B cell (primary cell): ENCODE measurements around the gene FAM78B. TPM values are rescaled to one million over a fixed set of nuclear protein-coding genes. Genes with fewer than 3 reads are reported as not detected.

Source experiments
- ATAC-seq: fragments of 200-7000 bp; cut with Tn5 transposase; one replicate; pipeline ENCODE4 v1.10.0; 2021; ENCODE audit warnings: low read depth, mild to moderate bottlenecking, moderate number of reproducible peaks, moderate library complexity
- CTCF ChIA-PET: fragments of 350-600 bp; sonication (Branson Sonifier 250); formaldehyde crosslinking; loops from one replicate; lab custom pipeline; 2021; ENCODE audit warnings: antibody characterized with exemption, inconsistent platforms; lab: Charles Lee
- POLR2A ChIA-PET: fragments of 350-600 bp; sonication (Branson Sonifier 250); formaldehyde crosslinking; loops from one replicate; lab custom pipeline; 2021; ENCODE audit warnings: antibody characterized with exemption; lab: Charles Lee
- DNase-seq: peaks from one replicate; pipeline ENCODE4 v3.0.0; 2013
- H2AFZ ChIP-seq: 2 replicates; pipeline ENCODE4 v1.6.1; 2012; ENCODE audit warnings: mild to moderate bottlenecking, low read depth, low read length; ENCODE audit not compliant: insufficient read depth, poor library complexity, severe bottlenecking
- H3K27ac ChIP-seq, 2 donors: 1 replicate in 1 of 2; 2 replicates in 1 of 2; pipeline ENCODE4 v1.5.1; 2012 to 2013; ENCODE audit warnings: low read length in 2 of 2, mild to moderate bottlenecking in 2 of 2, moderate library complexity in 1 of 2
- H3K27me3 ChIP-seq, 4 experiments: fragments of 200-600 bp in 1 of 4; sonication (generic) in 1 of 4; replicated peaks in 1 of 4; 1 replicate in 2 of 4; 2 replicates in 2 of 4; pipeline versions ENCODE4 v1.6.1 to v1.7.0; 2013 to 2016; ENCODE audit warnings: low read length in 3 of 4, mild to moderate bottlenecking in 2 of 4, mixed read lengths in 1 of 4, moderate library complexity in 1 of 4; ENCODE audit not compliant: insufficient read depth in 4 of 4, control insufficient read depth in 3 of 4; ENCODE audit errors: control extremely low read depth in 1 of 4
- H3K36me3 ChIP-seq, 2 experiments: replicated peaks in 1 of 2; 1 replicate in 1 of 2; 2 replicates in 1 of 2; pipeline versions ENCODE4 v1.6.1 to v1.7.1; 2013; ENCODE audit warnings: low read length in 1 of 2; ENCODE audit not compliant: insufficient read depth in 2 of 2, control insufficient read depth in 1 of 2; ENCODE audit errors: control extremely low read depth in 1 of 2, extremely low read depth in 1 of 2
- H3K4me1 ChIP-seq, 2 donors: fragments of 200-600 bp in 1 of 2; sonication (generic) in 1 of 2; 1 replicate in 1 of 2; 2 replicates in 1 of 2; pipeline versions ENCODE4 v1.5.1 to v1.6.1; 2013 to 2017; ENCODE audit warnings: low read length in 2 of 2; ENCODE audit not compliant: control insufficient read depth in 2 of 2, insufficient read depth in 2 of 2
- H3K4me2 ChIP-seq: replicated peaks from 2 replicates; pipeline ENCODE3; 2012; ENCODE audit warnings: mild to moderate bottlenecking, low read depth, low read length; ENCODE audit not compliant: poor library complexity, severe bottlenecking
- H3K4me3 ChIP-seq, 5 experiments: fragments of 200-600 bp in 1 of 5; sonication (generic) in 1 of 5; 1 replicate in 3 of 5; 2 replicates in 2 of 5; pipeline versions ENCODE4 v1.5.1 to v1.7.0; 2011 to 2016; ENCODE audit warnings: low read length in 4 of 5, mild to moderate bottlenecking in 4 of 5, low read depth in 2 of 5, control low read depth in 1 of 5, moderate library complexity in 1 of 5; ENCODE audit not compliant: insufficient read depth in 1 of 5; ENCODE audit errors: control extremely low read depth in 1 of 5, extremely low read depth in 1 of 5
- H3K79me2 ChIP-seq: fragments of 200-600 bp; sonication (generic); one replicate; pipeline ENCODE4 v1.6.0; 2016; ENCODE audit warnings: low read length; ENCODE audit not compliant: control insufficient read depth, insufficient read depth
- H3K9ac ChIP-seq: fragments of 200-600 bp; sonication (generic); 2 replicates; pipeline ENCODE4 v1.6.1; 2017; ENCODE audit warnings: mild to moderate bottlenecking, low read length, moderate library complexity
- H3K9me3 ChIP-seq, 3 donors: one replicate each; pipeline versions ENCODE4 v1.6.1 to v1.7.1; 2013; ENCODE audit warnings: low read length in 2 of 3; ENCODE audit not compliant: control insufficient read depth in 2 of 3, insufficient read depth in 1 of 3; ENCODE audit errors: control extremely low read depth in 1 of 3
- H4K20me1 ChIP-seq: 2 replicates; pipeline ENCODE4 v1.6.0; 2012; ENCODE audit warnings: mild to moderate bottlenecking, low read length; ENCODE audit not compliant: insufficient read depth, control insufficient read depth, poor library complexity, severe bottlenecking
- H3K27ac Mint-ChIP-seq: one replicate; pipeline ENCODE4 v1.8.0; 2021; ENCODE audit warnings: mixed read lengths
- H3K27me3 Mint-ChIP-seq: one replicate; pipeline ENCODE4 v1.8.0; 2021; ENCODE audit warnings: mixed read lengths
- H3K4me1 Mint-ChIP-seq: one replicate; pipeline ENCODE4 v1.8.0; 2021; ENCODE audit warnings: mixed read lengths
- H3K4me3 Mint-ChIP-seq: one replicate; pipeline ENCODE4 v1.8.0; 2021; ENCODE audit warnings: mixed read lengths
- H3K9me3 Mint-ChIP-seq: one replicate; pipeline ENCODE4 v1.8.0; 2022; ENCODE audit warnings: mixed read lengths; ENCODE audit not compliant: insufficient read depth
- EZH2 ChIP-seq: IDR thresholded peaks from 2 replicates; pipeline ENCODE4 v1.6.1; 2012; ENCODE audit warnings: borderline replicate concordance, low read depth, mild to moderate bottlenecking, moderate library complexity, low read length; ENCODE audit not compliant: insufficient read depth, poor library complexity, severe bottlenecking
- WGBS: methylation state at CpG from one replicate; pipeline ENCODE4 v1.1.5; 2013; ENCODE audit warnings: missing lambda C conversion rate; ENCODE audit not compliant: insufficient coverage; 5-methylcytosine and 5-hydroxymethylcytosine counted together
- intact Hi-C: fragments of 100-400 bp; cut with micrococcal nuclease; formaldehyde crosslinking; loops from one replicate; pipeline ENCODE4 v1.10.0; 2022
- polyA plus RNA-seq: library from polyadenylated mRNA; depleted of rRNA; stranded (reverse); fragments of >200 nt; gene quantifications from 2 replicates; pipeline ENCODE4 v1.2.3, GENCODE V29; 2012
- total RNA-seq, 2 donors: library from RNA; stranded (reverse); fragments of 120-200 nt in 1 of 2; gene quantifications; 1 replicate in 1 of 2; 2 replicates in 1 of 2; pipeline versions ENCODE4 v1.2.3 to v1.2.4, GENCODE V29; 2013 to 2022
- TF ChIP-seq, protein P1 (sequence below): fragments of 200-600 bp; IDR thresholded peaks from one replicate; pipeline ENCODE4 v1.8.0; 2022; ENCODE audit warnings: antibody characterized with exemption, mild to moderate bottlenecking

The FAM78B gene
- total and polyA plus RNA-seq, 2 donors (not counting 1 experiment from before 2014, with no cell fraction given) = 0.22 to 0.81 TPM

GRCh38 chr1:166197597-166197996 lies 30.8 kb upstream of the FAM78B start:
- Mint-ChIP-seq H3K9me3 (no peaks in the 10 kb centered on the region), H3K4me1 (no peaks in the 10 kb centered on the region), H3K4me3 (no peak overlapping the region), H3K27me3 (peaks cover 12% of the 10 kb centered on the region), H3K27ac (no peak overlapping the region)
- no peak overlapping the region for H3K9ac ChIP-seq
- H2AFZ ChIP-seq = no peak overlapping the region
- no peaks in the 10 kb centered on the region for H4K20me1 ChIP-seq
- H3K4me1 ChIP-seq = no peaks in the 10 kb centered on the region
- POLR2A ChIA-PET = no interaction called here
- DNase-seq = no peak
- H3K9me3 ChIP-seq = peaks cover 0 to 1% (median 0%) of the 10 kb centered on the region in 3 donors
- no CpG with 5 or more reads among the region's 1 CpG for WGBS
- TF ChIP-seq, protein P1, sequence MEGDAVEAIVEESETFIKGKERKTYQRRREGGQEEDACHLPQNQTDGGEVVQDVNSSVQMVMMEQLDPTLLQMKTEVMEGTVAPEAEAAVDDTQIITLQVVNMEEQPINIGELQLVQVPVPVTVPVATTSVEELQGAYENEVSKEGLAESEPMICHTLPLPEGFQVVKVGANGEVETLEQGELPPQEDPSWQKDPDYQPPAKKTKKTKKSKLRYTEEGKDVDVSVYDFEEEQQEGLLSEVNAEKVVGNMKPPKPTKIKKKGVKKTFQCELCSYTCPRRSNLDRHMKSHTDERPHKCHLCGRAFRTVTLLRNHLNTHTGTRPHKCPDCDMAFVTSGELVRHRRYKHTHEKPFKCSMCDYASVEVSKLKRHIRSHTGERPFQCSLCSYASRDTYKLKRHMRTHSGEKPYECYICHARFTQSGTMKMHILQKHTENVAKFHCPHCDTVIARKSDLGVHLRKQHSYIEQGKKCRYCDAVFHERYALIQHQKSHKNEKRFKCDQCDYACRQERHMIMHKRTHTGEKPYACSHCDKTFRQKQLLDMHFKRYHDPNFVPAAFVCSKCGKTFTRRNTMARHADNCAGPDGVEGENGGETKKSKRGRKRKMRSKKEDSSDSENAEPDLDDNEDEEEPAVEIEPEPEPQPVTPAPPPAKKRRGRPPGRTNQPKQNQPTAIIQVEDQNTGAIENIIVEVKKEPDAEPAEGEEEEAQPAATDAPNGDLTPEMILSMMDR = no peak
- no peak for TF ChIP-seq EZH2
- no peak overlapping the region for H3K27ac ChIP-seq
- intact Hi-C loops = no loop called here
- H3K36me3 ChIP-seq = no peaks in the 10 kb centered on the region
- H3K4me2 ChIP-seq = no peak overlapping the region
- H3K79me2 ChIP-seq = no peaks in the 10 kb centered on the region
- peaks cover 0 to 7% (median 0%) of the 10 kb centered on the region in 4 experiments for H3K27me3 ChIP-seq
- CTCF ChIA-PET = no interaction called here
- ATAC-seq = no peak
- no peak overlapping the region for H3K4me3 ChIP-seq

DNA sequence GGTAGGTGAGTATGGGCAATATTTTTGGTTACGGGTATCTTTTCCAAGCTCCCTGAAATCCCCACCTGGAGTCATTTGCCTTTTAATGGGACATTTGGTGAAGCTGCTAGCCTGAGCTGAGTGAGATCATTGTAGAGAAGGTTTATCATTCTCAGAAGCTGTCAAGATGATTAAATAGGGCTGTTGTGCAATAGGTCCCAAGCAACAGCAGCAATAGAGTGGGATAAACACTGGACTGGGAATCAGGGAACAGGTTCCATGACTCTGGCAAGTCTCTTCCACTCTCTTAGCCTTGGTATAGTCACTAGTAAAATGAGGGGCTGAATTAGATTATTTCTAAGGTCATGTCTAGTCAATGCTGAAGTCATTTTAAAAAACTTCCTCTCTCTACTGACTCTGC lies 30.3 kb upstream of the FAM78B start:
- ChIA-PET CTCF (no interaction called here), POLR2A (no interaction called here)
- Mint-ChIP-seq H3K4me3 (no peak overlapping the region), H3K4me1 (no peaks in the 10 kb centered on the region), H3K9me3 (no peaks in the 10 kb centered on the region), H3K27ac (no peak overlapping the region), H3K27me3 (peaks cover 14% of the 10 kb centered on the region)
- Histone ChIP-seq H3K4me2 (no peak overlapping the region), H3K4me1 (no peaks in the 10 kb centered on the region), H3K79me2 (no peaks in the 10 kb centered on the region), H3K9ac (no peak overlapping the region), H3K9me3 (peaks cover 0 to 1% (median 0%) of the 10 kb centered on the region in 3 donors), H3K27ac (no peak overlapping the region), H4K20me1 (no peaks in the 10 kb centered on the region), H2AFZ (no peak overlapping the region), H3K27me3 (peaks cover 0 to 7% (median 0%) of the 10 kb centered on the region in 4 experiments), H3K36me3 (no peaks in the 10 kb centered on the region), H3K4me3 (no peak overlapping the region)
- ATAC-seq = no peak
- intact Hi-C loops = no loop called here
- DNase-seq = no peak
- WGBS = no CpG with 5 or more reads among the region's 1 CpG
- no peak for TF ChIP-seq EZH2
- TF ChIP-seq, protein P1 = no peak
